ENCODE measurements around the gene CFAP74. TPM values are rescaled to one million over a fixed set of nuclear protein-coding genes. Genes with fewer than 3 reads are reported as not detected.

The CFAP74 gene
- total and polyA plus RNA-seq, 2 of the 13 experiments (the other 11 are each of a cell fraction or from before 2014, with no cell fraction given) = 0.27 to 0.62 TPM

DNA sequence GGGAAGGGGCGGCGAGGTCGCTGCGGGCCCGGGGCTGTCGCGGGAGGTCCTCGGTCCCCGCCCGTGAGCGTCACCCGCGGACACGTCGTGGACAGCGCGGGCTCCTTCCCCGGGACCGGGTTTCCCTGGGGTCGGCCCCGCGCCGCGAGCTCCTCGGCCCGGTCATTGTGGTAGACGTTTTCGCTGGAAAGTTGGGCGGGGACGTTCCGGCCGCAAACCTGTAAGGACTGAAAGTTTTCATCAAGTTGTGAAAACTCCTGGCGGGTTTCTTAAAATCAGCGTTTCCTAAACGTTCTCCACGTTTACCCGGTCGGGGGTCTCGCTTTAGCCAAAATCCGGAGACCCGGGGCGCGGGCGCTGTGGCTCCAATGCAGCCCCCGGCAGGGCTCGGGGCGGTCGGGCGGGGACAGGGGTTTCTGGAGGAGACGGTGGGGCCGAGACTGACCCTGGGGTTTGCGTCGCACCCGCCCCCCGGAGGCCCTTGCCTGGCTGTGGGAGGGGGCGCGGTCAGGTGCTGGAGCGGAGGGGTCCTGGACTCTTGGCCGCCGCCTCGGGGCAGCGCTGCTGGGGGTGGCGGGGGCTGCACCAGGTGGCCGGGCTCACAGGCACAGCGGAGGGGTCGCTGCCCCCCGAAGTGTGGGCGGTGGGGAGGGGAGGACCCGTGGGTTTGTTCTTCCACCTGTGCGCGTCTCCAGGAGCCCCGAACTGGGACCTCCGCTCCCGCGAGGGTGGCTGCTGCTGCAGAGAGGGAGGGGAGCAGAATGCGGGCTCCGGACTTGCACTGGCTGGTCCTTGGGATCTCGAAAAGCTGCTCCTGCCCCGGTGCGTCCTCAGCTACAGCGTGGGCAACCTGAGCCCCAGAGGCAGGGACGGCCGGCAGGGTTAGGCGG is 47.5 kb upstream of the CFAP74 start (continued):
- TF ChIP-seq, protein P1, sequence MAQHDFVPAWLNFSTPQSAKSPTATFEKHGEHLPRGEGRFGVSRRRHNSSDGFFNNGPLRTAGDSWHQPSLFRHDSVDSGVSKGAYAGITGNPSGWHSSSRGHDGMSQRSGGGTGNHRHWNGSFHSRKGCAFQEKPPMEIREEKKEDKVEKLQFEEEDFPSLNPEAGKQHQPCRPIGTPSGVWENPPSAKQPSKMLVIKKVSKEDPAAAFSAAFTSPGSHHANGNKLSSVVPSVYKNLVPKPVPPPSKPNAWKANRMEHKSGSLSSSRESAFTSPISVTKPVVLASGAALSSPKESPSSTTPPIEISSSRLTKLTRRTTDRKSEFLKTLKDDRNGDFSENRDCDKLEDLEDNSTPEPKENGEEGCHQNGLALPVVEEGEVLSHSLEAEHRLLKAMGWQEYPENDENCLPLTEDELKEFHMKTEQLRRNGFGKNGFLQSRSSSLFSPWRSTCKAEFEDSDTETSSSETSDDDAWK (CRISPR knock-in tag; IDR thresholded peaks at IDR 0.05) = no peak
- TF ChIP-seq SAP130 (CRISPR knock-in tag; IDR thresholded peaks at IDR 0.05; ENCODE audit: low read depth) = peak; percentile 61
- TF ChIP-seq ATAD3A (CRISPR knock-in tag; IDR thresholded peaks at IDR 0.05) = no peak
- TF ChIP-seq HOXA7 (CRISPR knock-in tag; IDR thresholded peaks at IDR 0.05) = no peak
- TF ChIP-seq, protein P2, sequence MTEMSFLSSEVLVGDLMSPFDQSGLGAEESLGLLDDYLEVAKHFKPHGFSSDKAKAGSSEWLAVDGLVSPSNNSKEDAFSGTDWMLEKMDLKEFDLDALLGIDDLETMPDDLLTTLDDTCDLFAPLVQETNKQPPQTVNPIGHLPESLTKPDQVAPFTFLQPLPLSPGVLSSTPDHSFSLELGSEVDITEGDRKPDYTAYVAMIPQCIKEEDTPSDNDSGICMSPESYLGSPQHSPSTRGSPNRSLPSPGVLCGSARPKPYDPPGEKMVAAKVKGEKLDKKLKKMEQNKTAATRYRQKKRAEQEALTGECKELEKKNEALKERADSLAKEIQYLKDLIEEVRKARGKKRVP (CRISPR knock-in tag; IDR thresholded peaks at IDR 0.05) = no peak
- no peak for TF ChIP-seq TAF1 (CRISPR knock-in tag; IDR thresholded peaks at IDR 0.05)
- TF ChIP-seq, protein P3, sequence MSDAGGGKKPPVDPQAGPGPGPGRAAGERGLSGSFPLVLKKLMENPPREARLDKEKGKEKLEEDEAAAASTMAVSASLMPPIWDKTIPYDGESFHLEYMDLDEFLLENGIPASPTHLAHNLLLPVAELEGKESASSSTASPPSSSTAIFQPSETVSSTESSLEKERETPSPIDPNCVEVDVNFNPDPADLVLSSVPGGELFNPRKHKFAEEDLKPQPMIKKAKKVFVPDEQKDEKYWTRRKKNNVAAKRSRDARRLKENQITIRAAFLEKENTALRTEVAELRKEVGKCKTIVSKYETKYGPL (CRISPR knock-in tag; IDR thresholded peaks at IDR 0.05) = no peak
- TF ChIP-seq CHD2 (IDR thresholded peaks at IDR 0.05; ENCODE audit: low read depth, low read length) = no peak
- peak; percentile 59; the same call in 1 of the 2 replicates for TF ChIP-seq ZNF790 (CRISPR knock-in tag; IDR thresholded peaks at IDR 0.05; ENCODE audit: borderline replicate concordance)
- TF ChIP-seq ZNF101 (CRISPR knock-in tag; IDR thresholded peaks at IDR 0.05; ENCODE audit: borderline replicate concordance, low read depth) = no peak
- TF ChIP-seq, protein P4, sequence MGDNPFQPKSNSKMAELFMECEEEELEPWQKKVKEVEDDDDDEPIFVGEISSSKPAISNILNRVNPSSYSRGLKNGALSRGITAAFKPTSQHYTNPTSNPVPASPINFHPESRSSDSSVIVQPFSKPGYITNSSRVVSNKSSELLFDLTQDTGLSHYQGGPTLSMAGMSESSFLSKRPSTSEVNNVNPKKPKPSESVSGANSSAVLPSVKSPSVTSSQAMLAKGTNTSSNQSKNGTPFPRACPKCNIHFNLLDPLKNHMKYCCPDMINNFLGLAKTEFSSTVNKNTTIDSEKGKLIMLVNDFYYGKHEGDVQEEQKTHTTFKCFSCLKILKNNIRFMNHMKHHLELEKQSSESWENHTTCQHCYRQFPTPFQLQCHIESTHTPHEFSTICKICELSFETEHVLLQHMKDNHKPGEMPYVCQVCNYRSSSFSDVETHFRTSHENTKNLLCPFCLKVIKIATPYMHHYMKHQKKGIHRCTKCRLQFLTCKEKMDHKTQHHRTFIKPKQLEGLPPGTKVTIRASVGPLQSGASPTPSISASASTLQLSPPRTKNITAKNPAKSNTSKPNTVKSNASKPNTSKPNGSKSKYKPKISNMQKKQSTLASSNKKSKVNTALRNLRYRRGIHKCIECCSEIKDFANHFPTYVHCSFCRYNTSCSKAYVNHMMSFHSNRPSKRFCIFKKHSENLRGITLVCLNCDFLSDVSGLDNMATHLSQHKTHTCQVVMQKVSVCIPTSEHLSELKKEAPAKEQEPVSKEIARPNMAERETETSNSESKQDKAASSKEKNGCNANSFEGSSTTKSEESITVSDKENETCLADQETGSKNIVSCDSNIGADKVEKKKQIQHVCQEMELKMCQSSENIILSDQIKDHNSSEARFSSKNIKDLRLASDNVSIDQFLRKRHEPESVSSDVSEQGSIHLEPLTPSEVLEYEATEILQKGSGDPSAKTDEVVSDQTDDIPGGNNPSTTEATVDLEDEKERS (CRISPR knock-in tag; IDR thresholded peaks at IDR 0.05) = no peak
- no peak for TF ChIP-seq NPAS2 (CRISPR knock-in tag; IDR thresholded peaks at IDR 0.05; ENCODE audit: borderline replicate concordance)
- no peak for TF ChIP-seq KLF15 (CRISPR knock-in tag; IDR thresholded peaks at IDR 0.05; ENCODE audit: borderline replicate concordance)
- no peak for TF ChIP-seq RFXAP (CRISPR knock-in tag; IDR thresholded peaks at IDR 0.05; ENCODE audit: borderline replicate concordance)
- 0 out of 2 replicates have a peak, but pooled peaks have one; percentile 30 for TF ChIP-seq HDAC1 (CRISPR knock-in tag; IDR thresholded peaks at IDR 0.05)
- peak; percentile 40; the same call in 1 of the 2 replicates for TF ChIP-seq ZBTB7A (CRISPR knock-in tag; IDR thresholded peaks at IDR 0.05)
- TF ChIP-seq NCOA5 (CRISPR knock-in tag; IDR thresholded peaks at IDR 0.05) = no peak
- no peak; the same call in 1 of the 2 replicates for TF ChIP-seq GATAD1 (CRISPR knock-in tag; IDR thresholded peaks at IDR 0.05)
- no peak for TF ChIP-seq NFYB (CRISPR knock-in tag; IDR thresholded peaks at IDR 0.05)
- TF ChIP-seq ZNF234 (CRISPR knock-in tag; conservative IDR thresholded peaks at IDR 0.05) = no peak
- no peak for TF ChIP-seq TGIF2 (CRISPR knock-in tag; IDR thresholded peaks at IDR 0.05)
- TF ChIP-seq ZBTB20 (CRISPR knock-in tag; IDR thresholded peaks at IDR 0.05; ENCODE audit: borderline replicate concordance, low read depth) = no peak
- no peak for TF ChIP-seq HIVEP1 (CRISPR knock-in tag; IDR thresholded peaks at IDR 0.05)

Measured in HepG2 (cell line).